ENCODE results near the gene CHRNA10. TPM values are rescaled to one million over a fixed set of nuclear protein-coding genes. Genes with fewer than 3 reads are reported as not detected.

The CHRNA10 gene
- total RNA-seq, 1 experiment from 2014 or later: 0.36 TPM

DNA sequence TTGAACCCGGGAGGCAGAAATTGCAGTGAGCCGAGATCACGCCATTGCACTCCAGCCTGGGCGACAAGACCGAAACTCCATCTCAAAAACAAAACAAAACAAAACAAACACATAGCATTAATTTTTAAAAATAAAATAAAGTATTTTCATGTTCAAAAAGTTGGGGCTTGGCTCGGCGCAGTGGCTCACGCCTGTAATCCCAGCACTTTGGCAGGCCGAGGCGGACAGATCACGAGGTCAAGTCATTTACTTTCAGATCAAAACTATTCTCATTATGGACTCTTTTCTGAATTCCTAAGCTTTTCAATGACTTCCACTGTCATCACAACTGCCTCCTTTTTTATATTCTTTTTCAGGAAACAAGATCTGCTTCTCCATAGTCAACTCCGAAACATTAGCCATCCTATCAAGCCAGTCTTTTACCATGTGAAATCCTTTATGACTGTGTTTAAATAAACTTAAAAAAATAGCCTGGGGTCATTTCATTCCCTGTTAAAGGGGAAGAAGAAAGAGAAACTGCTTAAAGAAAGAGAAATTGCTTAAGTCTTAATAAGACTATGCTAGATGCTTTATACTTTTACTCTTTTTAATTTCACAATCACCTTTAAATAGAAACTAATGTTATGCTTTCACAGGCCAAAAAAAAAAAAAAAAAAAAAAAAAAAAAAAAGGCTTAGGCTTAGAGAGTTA, 13.1 kb upstream of the CHRNA10 start:
- H3K4me2 ChIP-seq (ENCODE audit: low read length): no peak overlapping the region
- POLR2A ChIA-PET (ENCODE audit: unreplicated experiment): no interaction called here
- intact Hi-C loops (cut with micrococcal nuclease): no loop called here
- H3F3A ChIP-seq (ENCODE audit: low read length, unreplicated experiment): no peaks in the 10 kb centered on the region
- H3K79me2 ChIP-seq (ENCODE audit: low read length): no peaks in the 10 kb centered on the region
- no peaks in the 10 kb centered on the region for H4K20me1 ChIP-seq (ENCODE audit: low read length)
- no peak overlapping the region for H2AFZ ChIP-seq (ENCODE audit: low read length)
- CTCF ChIA-PET: no interaction called here
- no peaks in the 10 kb centered on the region for H3K27me3 ChIP-seq (ENCODE audit: low read length)
- no peaks in the 10 kb centered on the region for H3K9me2 ChIP-seq (replicated peaks; ENCODE audit: low read length)
- H3K9ac ChIP-seq (ENCODE audit: low read length): no peak overlapping the region
- H3K4me1 ChIP-seq (ENCODE audit: insufficient read depth, low read length): no peaks in the 10 kb centered on the region
- no peaks in the 10 kb centered on the region for H3K9me3 ChIP-seq (ENCODE audit: low read length)
- no peak overlapping the region for H3K4me3 ChIP-seq (ENCODE audit: low read length)
- TF ChIP-seq, protein P1, sequence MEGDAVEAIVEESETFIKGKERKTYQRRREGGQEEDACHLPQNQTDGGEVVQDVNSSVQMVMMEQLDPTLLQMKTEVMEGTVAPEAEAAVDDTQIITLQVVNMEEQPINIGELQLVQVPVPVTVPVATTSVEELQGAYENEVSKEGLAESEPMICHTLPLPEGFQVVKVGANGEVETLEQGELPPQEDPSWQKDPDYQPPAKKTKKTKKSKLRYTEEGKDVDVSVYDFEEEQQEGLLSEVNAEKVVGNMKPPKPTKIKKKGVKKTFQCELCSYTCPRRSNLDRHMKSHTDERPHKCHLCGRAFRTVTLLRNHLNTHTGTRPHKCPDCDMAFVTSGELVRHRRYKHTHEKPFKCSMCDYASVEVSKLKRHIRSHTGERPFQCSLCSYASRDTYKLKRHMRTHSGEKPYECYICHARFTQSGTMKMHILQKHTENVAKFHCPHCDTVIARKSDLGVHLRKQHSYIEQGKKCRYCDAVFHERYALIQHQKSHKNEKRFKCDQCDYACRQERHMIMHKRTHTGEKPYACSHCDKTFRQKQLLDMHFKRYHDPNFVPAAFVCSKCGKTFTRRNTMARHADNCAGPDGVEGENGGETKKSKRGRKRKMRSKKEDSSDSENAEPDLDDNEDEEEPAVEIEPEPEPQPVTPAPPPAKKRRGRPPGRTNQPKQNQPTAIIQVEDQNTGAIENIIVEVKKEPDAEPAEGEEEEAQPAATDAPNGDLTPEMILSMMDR (conservative IDR thresholded peaks at IDR 0.05; ENCODE audit: low read depth, low read length): no peak
- no peak for TF ChIP-seq EZH2phosphoT487 (IDR thresholded peaks at IDR 0.05; ENCODE audit: borderline replicate concordance, low read length)
- TF ChIP-seq EZH2 (IDR thresholded peaks at IDR 0.05; ENCODE audit: low read length, unreplicated experiment): no peak
- H3K27ac ChIP-seq (ENCODE audit: low read length): no peak overlapping the region
- BruUV-seq (replicated peaks): TSS peak; percentile 16
- peaks cover 67% of the 10 kb centered on the region for H3K36me3 ChIP-seq (ENCODE audit: low read depth, low read length)
- DNase-seq: no peak
- 0 out of 2 replicates have a peak, but pooled peaks have one; percentile 13 for ATAC-seq

- H4K20me1 ChIP-seq (ENCODE audit: low read length): no peaks in the 10 kb centered on the region
- no peaks in the 10 kb centered on the region for H3F3A ChIP-seq (ENCODE audit: low read length, unreplicated experiment)
- DNase-seq (no peak), ATAC-seq (no peak)
- no peaks in the 10 kb centered on the region for H3K9me3 ChIP-seq (ENCODE audit: low read length)
- BruUV-seq (replicated peaks): no TSS peak
- H3K9me2 ChIP-seq (replicated peaks; ENCODE audit: low read length): no peaks in the 10 kb centered on the region
- H2AFZ ChIP-seq (ENCODE audit: low read length): no peak overlapping the region
- POLR2A ChIA-PET (ENCODE audit: unreplicated experiment): no interaction called here
- no peak overlapping the region for H3K4me2 ChIP-seq (ENCODE audit: low read length)
- no peaks in the 10 kb centered on the region for H3K4me1 ChIP-seq (ENCODE audit: insufficient read depth, low read length)
- intact Hi-C loops (cut with micrococcal nuclease): no loop called here
- no peaks in the 10 kb centered on the region for H3K27me3 ChIP-seq (ENCODE audit: low read length)
- H3K4me3 ChIP-seq (ENCODE audit: low read length): no peak overlapping the region
- no peak for TF ChIP-seq EZH2phosphoT487 (IDR thresholded peaks at IDR 0.05; ENCODE audit: borderline replicate concordance, low read length)
- TF ChIP-seq, protein P1 (conservative IDR thresholded peaks at IDR 0.05; ENCODE audit: low read depth, low read length): 0 out of 2 replicates have a peak, but pooled peaks have one; percentile 17
- no peak overlapping the region for H3K9ac ChIP-seq (ENCODE audit: low read length)
- no peaks in the 10 kb centered on the region for H3K79me2 ChIP-seq (ENCODE audit: low read length)
- H3K36me3 ChIP-seq (ENCODE audit: low read depth, low read length): peaks cover 76% of the 10 kb centered on the region
- CTCF ChIA-PET: no interaction called here
- H3K27ac ChIP-seq (ENCODE audit: low read length): no peak overlapping the region
Observed at GRCh38 chr11:3683039-3683438, 11.9 kb upstream of the CHRNA10 start.

- H4K20me1 ChIP-seq (ENCODE audit: low read length): 0 out of 2 replicates have a peak, but pooled peaks cover 4% of the 10 kb centered on the region
- no peak for TF ChIP-seq EZH2 (IDR thresholded peaks at IDR 0.05; ENCODE audit: low read length, unreplicated experiment)
- TF ChIP-seq, protein P1 (conservative IDR thresholded peaks at IDR 0.05; ENCODE audit: low read depth, low read length): no peak
- TF ChIP-seq EZH2phosphoT487 (IDR thresholded peaks at IDR 0.05; ENCODE audit: borderline replicate concordance, low read length): no peak
- H3K4me3 ChIP-seq (ENCODE audit: low read length): no peak overlapping the region
- H3K9ac ChIP-seq (ENCODE audit: low read length): no peak overlapping the region
- intact Hi-C loops (cut with micrococcal nuclease): no loop called here
- peaks cover 74% of the 10 kb centered on the region for H3K36me3 ChIP-seq (ENCODE audit: low read depth, low read length)
- no peak overlapping the region for H3K27ac ChIP-seq (ENCODE audit: low read length)
- DNase-seq (no peak), ATAC-seq (no peak)
- H3K4me1 ChIP-seq (ENCODE audit: insufficient read depth, low read length): peaks cover 17% of the 10 kb centered on the region
- H3F3A ChIP-seq (ENCODE audit: low read length, unreplicated experiment): no peaks in the 10 kb centered on the region
- no peak overlapping the region for H2AFZ ChIP-seq (ENCODE audit: low read length)
- no peaks in the 10 kb centered on the region for H3K9me3 ChIP-seq (ENCODE audit: low read length)
- no peak overlapping the region for H3K4me2 ChIP-seq (ENCODE audit: low read length)
- CTCF ChIA-PET: no interaction called here
- no TSS peak for BruUV-seq (replicated peaks)
- POLR2A ChIA-PET (ENCODE audit: unreplicated experiment): no interaction called here
- no peaks in the 10 kb centered on the region for H3K9me2 ChIP-seq (replicated peaks; ENCODE audit: low read length)
- H3K27me3 ChIP-seq (ENCODE audit: low read length): no peaks in the 10 kb centered on the region
- H3K79me2 ChIP-seq (ENCODE audit: low read length): no peaks in the 10 kb centered on the region
Observed at GRCh38 chr11:3679077-3679476, 7.9 kb upstream of the CHRNA10 start.

All from PC-3 (cell line).